Endothelial cell (in vitro differentiated cells): ENCODE results near the gene EDDM13. TPM values are rescaled to one million over a fixed set of nuclear protein-coding genes. Genes with fewer than 3 reads are reported as not detected.
A peak's percentile ranks its signal among the peaks of the same experiment; 100 is the strongest.

Experiments used
- DNase-seq: peaks from one replicate; pipeline ENCODE4 v3.0.0; 2021; ENCODE audit warnings: low spot score
- H3K27ac Mint-ChIP-seq: one replicate; pipeline ENCODE4 v1.8.0; 2021; ENCODE audit warnings: mixed read lengths, inconsistent platforms; ENCODE audit not compliant: unreplicated experiment
- H3K27me3 Mint-ChIP-seq: one replicate; pipeline ENCODE4 v1.8.0; 2021; ENCODE audit warnings: mild to moderate bottlenecking, moderate library complexity, mixed read lengths, inconsistent platforms; ENCODE audit not compliant: unreplicated experiment
- H3K36me3 Mint-ChIP-seq: one replicate; pipeline ENCODE4 v1.8.0; 2021; ENCODE audit warnings: mild to moderate bottlenecking, low read depth, mixed read lengths, inconsistent platforms; ENCODE audit not compliant: unreplicated experiment
- H3K4me1 Mint-ChIP-seq: one replicate; pipeline ENCODE4 v1.8.0; 2021; ENCODE audit warnings: mild to moderate bottlenecking, mixed read lengths, inconsistent platforms; ENCODE audit not compliant: unreplicated experiment
- H3K4me3 Mint-ChIP-seq: one replicate; pipeline ENCODE4 v1.8.0; 2021; ENCODE audit warnings: mild to moderate bottlenecking, mixed read lengths, inconsistent platforms; ENCODE audit not compliant: unreplicated experiment
- H3K9me3 Mint-ChIP-seq: one replicate; pipeline ENCODE4 v1.8.0; 2021; ENCODE audit warnings: mixed read lengths, inconsistent platforms; ENCODE audit not compliant: unreplicated experiment
- CTCF ChIP-seq: fragments of 200-600 bp; sonication (generic); IDR thresholded peaks from one replicate; pipeline ENCODE4 v1.5.0; 2021; ENCODE audit warnings: antibody characterized with exemption; ENCODE audit not compliant: unreplicated experiment
- total RNA-seq: library from RNA; stranded (reverse); fragmentation: NEBNext Ultra II Directional; extraction: Animal tissue kit (Norgen Biotek cat#: 25700); gene quantifications from one replicate; pipeline ENCODE4 v1.2.1, GENCODE V29; 2021; ENCODE audit not compliant: unreplicated experiment

EDDM13 gene
- total RNA-seq, 1 donor from 2014 or later, result not detected

DNA sequence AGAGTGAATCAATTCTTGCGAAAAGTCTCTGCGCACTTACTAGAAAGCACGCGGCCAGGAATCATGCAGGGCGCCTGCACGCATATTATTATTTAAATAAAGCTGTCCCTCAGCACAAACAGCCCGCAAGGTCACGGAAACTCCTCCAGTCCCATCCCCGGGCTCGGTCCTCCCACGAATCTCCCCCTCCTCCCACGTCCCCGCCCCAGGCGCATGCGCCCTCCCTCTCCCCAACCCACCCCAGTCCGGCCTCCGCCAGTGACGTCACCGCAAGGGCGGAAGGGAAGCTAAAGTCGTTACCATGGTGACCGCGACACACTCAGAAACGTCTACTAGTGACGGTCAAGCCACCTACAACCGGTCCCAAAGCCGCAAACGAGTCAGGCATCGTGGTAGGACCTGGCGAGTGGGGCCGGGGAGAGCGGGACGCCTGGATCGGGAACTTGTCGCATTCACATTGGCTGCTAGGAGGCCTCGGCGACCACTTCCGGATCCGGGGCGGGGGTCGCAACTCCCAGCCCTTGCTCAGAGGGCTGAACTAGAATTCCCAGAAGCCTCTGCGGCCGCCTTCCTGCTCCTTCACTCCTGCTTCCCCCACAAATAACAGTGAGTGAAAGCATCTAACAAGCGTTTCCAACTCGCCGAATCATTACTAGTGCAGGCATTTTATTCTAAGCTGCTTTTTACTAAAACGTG is 42.0 kb downstream of the EDDM13 start, which contains the start of gene ZSCAN5A:
Gene ZSCAN5A, minus strand, starts transcription at position 459 of the 696 bp plus-strand sequence. CDS start 89,793 bp downstream, outside the sequence.
- Mint-ChIP-seq H3K27me3 (peaks cover 7% of the 10 kb centered on the region), H3K4me1 (peaks cover 11% of the 10 kb centered on the region), H3K36me3 (peaks cover 4% of the 10 kb centered on the region), H3K9me3 (no peaks in the 10 kb centered on the region), H3K27ac (peak within 1 kb of the TSS; percentile 99), H3K4me3 (peak within 1 kb of the TSS; percentile 92)
- no peak for TF ChIP-seq CTCF
- peak; percentile 96 for DNase-seq

- Mint-ChIP-seq H3K4me1 (peaks cover 11% of the 10 kb centered on the region), H3K36me3 (peaks cover 4% of the 10 kb centered on the region), H3K27me3 (peaks cover 7% of the 10 kb centered on the region), H3K4me3 (peak overlapping the region; percentile 92), H3K9me3 (no peaks in the 10 kb centered on the region), H3K27ac (peak overlapping the region; percentile 99)
- TF ChIP-seq CTCF, result no peak
- peak; percentile 83 for DNase-seq
Measured at GRCh38 chr19:56315077-56315828, 42.7 kb downstream of the EDDM13 start.

DNA sequence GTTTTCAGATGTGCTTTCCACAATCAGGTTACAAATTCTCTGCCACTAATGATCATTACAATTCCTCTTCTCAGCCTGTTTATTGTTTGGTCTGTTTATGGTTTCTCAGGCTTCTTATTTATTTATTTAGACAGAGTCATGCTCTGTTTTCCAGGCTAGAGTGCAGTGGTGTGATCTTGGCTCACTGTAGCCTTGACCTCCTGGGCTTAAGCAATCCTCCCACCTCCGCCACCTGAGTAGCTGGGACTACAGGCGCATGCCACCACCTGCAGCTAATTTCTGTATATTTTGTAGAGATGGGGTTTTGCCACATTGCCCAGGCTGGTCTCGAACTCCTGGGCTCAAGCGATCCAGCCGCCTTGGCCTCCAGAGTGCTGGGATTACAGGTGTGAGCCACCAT is 44.2 kb downstream of the EDDM13 start:
- Mint-ChIP-seq H3K27ac (no peak overlapping the region), H3K9me3 (no peaks in the 10 kb centered on the region), H3K4me3 (no peak overlapping the region), H3K4me1 (peaks cover 11% of the 10 kb centered on the region), H3K36me3 (peaks cover 4% of the 10 kb centered on the region), H3K27me3 (peaks cover 7% of the 10 kb centered on the region)
- no peak for TF ChIP-seq CTCF
- DNase-seq, result no peak

DNA sequence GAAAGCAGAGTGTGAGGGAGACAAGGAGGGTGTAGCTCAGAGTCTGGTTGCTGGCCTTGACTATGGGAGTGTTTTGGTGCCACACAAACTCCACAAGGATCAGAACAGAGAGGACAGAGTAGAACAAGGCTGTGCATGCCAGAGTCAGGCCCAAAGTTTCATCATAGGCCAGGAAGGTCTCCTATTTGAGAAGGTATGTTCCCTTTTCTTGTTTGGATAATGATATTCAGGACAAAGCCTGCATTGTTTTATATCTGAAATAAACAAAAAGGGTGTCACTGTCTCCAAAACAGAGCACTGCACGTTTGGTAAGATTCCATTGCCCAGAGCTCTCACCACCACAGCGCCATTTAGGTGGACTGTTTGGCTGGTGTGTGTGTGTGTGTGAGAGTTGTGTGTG is 45.2 kb downstream of the EDDM13 start:
- TF ChIP-seq CTCF, result no peak

DNA sequence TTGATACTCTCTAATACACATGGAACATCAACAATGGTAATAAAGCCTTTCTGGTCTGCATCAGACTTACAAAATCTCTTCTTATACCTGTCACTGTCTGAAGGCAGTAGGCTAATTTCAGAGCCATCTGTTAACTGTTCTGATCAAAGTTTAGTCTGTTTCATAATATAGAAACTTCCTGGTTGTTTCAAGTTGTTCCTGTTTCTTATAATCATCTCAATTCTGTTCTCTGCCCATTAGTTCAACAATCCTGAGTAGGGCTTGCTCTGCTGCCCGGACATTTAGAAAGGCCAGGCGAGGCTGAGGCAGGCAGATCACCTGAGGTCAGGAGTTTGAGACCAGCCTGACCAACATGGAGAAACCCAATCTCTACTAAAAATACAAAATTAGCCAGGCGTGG is 47.4 kb downstream of the EDDM13 start:
- H3K27me3 Mint-ChIP-seq, result peaks cover under 1% of the 10 kb centered on the region
- no peak overlapping the region for H3K27ac Mint-ChIP-seq
- H3K36me3 Mint-ChIP-seq, result no peaks in the 10 kb centered on the region
- DNase-seq, result no peak
- TF ChIP-seq CTCF, result no peak
- peaks cover 5% of the 10 kb centered on the region for H3K9me3 Mint-ChIP-seq
- H3K4me3 Mint-ChIP-seq, result no peak overlapping the region
- H3K4me1 Mint-ChIP-seq, result no peaks in the 10 kb centered on the region

More for the DNA sequence above, 45.2 kb downstream of the EDDM13 start:
- no peak overlapping the region for H3K27ac Mint-ChIP-seq
- no peak for DNase-seq
- H3K27me3 Mint-ChIP-seq, result peaks cover 7% of the 10 kb centered on the region
- H3K9me3 Mint-ChIP-seq, result no peaks in the 10 kb centered on the region
- no peak overlapping the region for H3K4me3 Mint-ChIP-seq
- H3K4me1 Mint-ChIP-seq, result peaks cover 7% of the 10 kb centered on the region
- H3K36me3 Mint-ChIP-seq, result peaks cover 4% of the 10 kb centered on the region
